ENCODE results near the gene RPSA.
"Not testable (repeated sequence)": the region's sequence is repeated elsewhere in the genome, so short reads cannot be mapped to it uniquely, and the experiment has no call there.

RPSA gene

DNA sequence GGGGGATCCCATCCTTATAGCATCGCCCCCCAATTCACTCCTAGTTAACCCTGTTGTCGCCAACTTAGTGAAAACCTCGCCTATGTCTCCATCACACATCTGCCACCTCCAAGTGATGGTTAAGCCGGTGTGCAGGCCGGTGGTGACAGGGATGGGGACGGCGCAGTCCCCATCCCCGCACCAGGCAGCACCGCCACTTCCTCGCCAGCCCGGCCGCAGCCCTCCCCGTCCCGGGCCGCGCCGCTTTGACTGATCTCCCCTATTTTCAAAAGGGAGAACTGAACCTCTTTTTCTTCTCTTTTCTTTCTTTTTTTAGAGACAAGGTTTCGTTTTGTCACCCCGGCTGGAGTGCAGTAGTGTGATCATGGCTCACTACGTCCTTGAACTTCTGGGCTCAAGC is 49.6 kb downstream of the RPSA start:
- DNase-seq (ENCODE audit: low spot score), result no peak

DNA sequence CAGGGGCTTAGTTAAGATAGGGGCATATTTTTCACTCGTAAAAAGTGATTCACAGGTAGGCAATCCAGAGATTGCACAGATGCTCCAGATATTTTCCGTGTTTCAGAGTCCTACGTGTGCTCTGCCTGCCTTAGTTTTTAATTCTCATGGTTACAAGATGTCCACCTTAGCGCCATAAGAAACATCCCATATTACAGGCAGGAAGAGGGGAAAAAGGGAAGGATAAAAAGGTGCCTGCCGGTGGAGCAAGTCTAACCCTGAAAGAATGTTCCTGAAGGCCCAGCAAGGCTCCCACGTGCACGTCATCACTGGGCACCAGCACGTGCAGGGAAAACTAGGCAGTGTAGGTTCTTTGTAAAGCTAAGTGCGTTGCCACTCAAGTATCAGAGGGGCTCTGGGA is 50.8 kb downstream of the RPSA start:
- no peak for DNase-seq (ENCODE audit: low spot score)

DNA sequence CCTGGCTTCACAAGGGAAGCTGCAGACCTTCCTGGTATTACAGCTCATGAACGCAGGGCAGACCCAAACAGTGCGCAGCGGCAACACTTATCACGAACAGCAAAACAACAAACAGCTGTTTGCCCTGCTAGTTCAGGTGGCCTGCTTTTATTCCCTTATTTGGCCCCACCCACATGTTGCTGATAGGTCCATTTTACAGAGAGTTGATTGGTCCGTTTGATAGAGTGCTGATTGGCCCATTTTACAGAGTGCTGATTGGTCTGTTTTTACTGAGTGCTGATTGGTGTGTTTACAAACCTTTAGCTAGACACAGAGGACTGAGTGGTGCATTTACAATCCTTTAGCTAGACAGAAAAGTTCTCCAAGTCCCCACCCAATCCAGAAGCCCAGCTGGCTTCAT is 52.1 kb downstream of the RPSA start:
- not testable (repeated sequence) for DNase-seq (ENCODE audit: low spot score)

DNA sequence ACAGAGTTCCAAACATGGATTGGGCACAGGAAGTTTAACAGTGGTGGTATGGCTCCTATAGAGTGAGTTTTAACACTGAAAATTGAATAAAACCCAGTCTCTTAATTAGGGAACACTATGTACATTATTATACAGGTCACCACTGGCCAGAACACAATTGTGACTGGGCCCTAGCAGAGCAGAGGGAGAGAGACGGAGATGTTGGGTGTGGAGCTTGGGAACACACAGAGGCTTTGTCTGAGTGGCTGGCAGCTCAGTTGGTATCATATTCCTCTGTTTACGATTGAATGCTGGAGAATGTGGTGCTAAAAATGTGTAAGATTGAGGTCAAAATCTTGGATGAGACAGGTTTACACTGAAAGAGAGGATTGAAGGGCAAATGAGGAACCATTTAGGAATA is 54.2 kb downstream of the RPSA start:
- DNase-seq (ENCODE audit: low spot score), result no peak
